ENCODE results near the gene MLXIPL. TPM values are rescaled to one million over a fixed set of nuclear protein-coding genes. Genes with fewer than 3 reads are reported as not detected.
"Not testable (repeated sequence)": the region's sequence is repeated elsewhere in the genome, so short reads cannot be mapped to it uniquely, and the experiment has no call there.

Gene MLXIPL
- total and polyA plus RNA-seq, 7 donors = 1.6 to 15.0 (median 7.2) TPM

- intact Hi-C loops (cut with DNase I) = no loop called here
- Histone ChIP-seq H3K36me3 (no peaks in the 10 kb centered on the region), H3K27ac (no peak overlapping the region), H3K4me3 (no peak overlapping the region), H3K27me3 (peaks cover 0 to 47% (median 15%) of the 10 kb centered on the region in 3 donors), H3K9me3 (no peaks in the 10 kb centered on the region), H3K4me1 (peaks cover 0 to 6% (median 3%) of the 10 kb centered on the region in 4 donors)
- DNase-seq = no peak
- 79 to 86% methylated on average over 4 of the region's 4 CpGs for WGBS, 2 donors
- TF ChIP-seq EP300 (IDR thresholded peaks at IDR 0.05) = no peak
- no peak for TF ChIP-seq CTCF (IDR thresholded peaks at IDR 0.05)
- TF ChIP-seq POLR2AphosphoS5 (IDR thresholded peaks at IDR 0.05) = no peak
- TF ChIP-seq POLR2A (IDR thresholded peaks at IDR 0.05) = no peak
These were observed 14.2 kb downstream of the MLXIPL start for GRCh38 chr7:73610105-73610504.

GRCh38 chr7:73607692-73607983 is 16.7 kb downstream of the MLXIPL start:
- DNase-seq, H3K36me3 ChIP-seq, H3K4me1 ChIP-seq, H3K27ac ChIP-seq, H3K4me3 ChIP-seq, H3K9me3 ChIP-seq: not testable (repeated sequence)
- WGBS, 2 donors = 55 to 67% methylated on average over 5 of the region's 5 CpGs
- peaks cover 0 to 25% (median 10%) of the 10 kb centered on the region in 3 donors for H3K27me3 ChIP-seq
- intact Hi-C loops (cut with DNase I) = loop anchor here (1.0 to 5.0 kb wide), 3 partner anchors 60 to 250 kb away; partner anchors contain the start of gene VPS37D

GRCh38 chr7:73606801-73607691 is 17.3 kb downstream of the MLXIPL start:
- H3K9me3 ChIP-seq = no peaks in the 10 kb centered on the region
- H3K4me1 ChIP-seq = peaks cover 0 to 6% (median 3%) of the 10 kb centered on the region in 4 donors
- H3K27ac ChIP-seq = no peak overlapping the region
- no peaks in the 10 kb centered on the region for H3K36me3 ChIP-seq
- intact Hi-C loops (cut with DNase I) = loop anchor here (1.0 to 5.0 kb wide), 3 partner anchors 60 to 250 kb away; partner anchors contain the start of gene VPS37D
- peaks cover 0 to 22% (median 8%) of the 10 kb centered on the region in 3 donors for H3K27me3 ChIP-seq
- TF ChIP-seq POLR2AphosphoS5 (IDR thresholded peaks at IDR 0.05) (no peak), CTCF (IDR thresholded peaks at IDR 0.05) (peak; percentile 81 to 95 (median 92))
- H3K4me3 ChIP-seq = peak overlapping the region in 2 of 4 donors; percentile 11 to 14
- 24 to 41% methylated on average over 36 of the region's 36 CpGs for WGBS, 2 donors
- DNase-seq = no peak

- Histone ChIP-seq H3K4me1 (peaks cover 0 to 6% (median 3%) of the 10 kb centered on the region in 4 donors), H3K9me3 (no peaks in the 10 kb centered on the region), H3K36me3 (no peaks in the 10 kb centered on the region), H3K4me3 (no peak overlapping the region), H3K27ac (no peak overlapping the region), H3K27me3 (peaks cover 0 to 15% (median 8%) of the 10 kb centered on the region in 3 donors)
- no peak for DNase-seq
- TF ChIP-seq EP300 (IDR thresholded peaks at IDR 0.05) = no peak
- no peak for TF ChIP-seq CTCF (IDR thresholded peaks at IDR 0.05)
- no peak for TF ChIP-seq POLR2AphosphoS5 (IDR thresholded peaks at IDR 0.05)
- TF ChIP-seq POLR2A (IDR thresholded peaks at IDR 0.05) = no peak
- intact Hi-C loops (cut with DNase I) = loop anchor here (5.0 kb wide), 1 partner anchor 252 kb away; no protein-coding TSS in a partner anchor
- WGBS, 2 donors = 80 to 86% methylated on average over 23 of the region's 23 CpGs
These were observed 18.6 kb downstream of the MLXIPL start for GRCh38 chr7:73605601-73606220.
